Measurements from ENCODE around the gene CDH1.

- no peak for TF ChIP-seq CTCF (IDR thresholded peaks at IDR 0.05)
- no peak for TF ChIP-seq POLR2A (IDR thresholded peaks at IDR 0.05)
Measured at GRCh38 chr16:68752602-68753001, 15.5 kb downstream of the CDH1 start.
